Endothelial cell of umbilical vein (primary cell): Measurements from ENCODE around the gene RECQL5. TPM values are rescaled to one million over a fixed set of nuclear protein-coding genes. Genes with fewer than 3 reads are reported as not detected.

Experiments used
- Bru-seq: library from RNA; stranded (reverse); fragments of 400-500 nt; gene quantifications from one replicate; lab custom pipeline; 2021; lab: Mats Ljungman, UMichigan
- BruChase-seq, 2 experiments: library from RNA; stranded (reverse); fragments of 400-500 nt; gene quantifications; one replicate each; lab custom pipeline; 2021; lab: Mats Ljungman, UMichigan
- BruUV-seq: library from RNA; stranded (reverse); fragments of 400-500 nt; replicated peaks from 2 replicates; lab custom pipeline; 2021; lab: Mats Ljungman, UMichigan
- CTCF ChIA-PET: fragments of 300-600, 350-600 bp; sonication (Branson Sonifier 250); formaldehyde crosslinking; loops from one replicate; lab custom pipeline; 2021; ENCODE audit warnings: antibody characterized with exemption, inconsistent platforms; lab: Charles Lee
- POLR2A ChIA-PET: fragments of 300-600, 350-600 bp; sonication (Branson Sonifier 250); formaldehyde crosslinking; loops from one replicate; lab custom pipeline; 2021; ENCODE audit warnings: antibody characterized with exemption, inconsistent platforms; lab: Charles Lee
- DNase-seq: peaks from one replicate; pipeline ENCODE4 v3.0.0-alpha.2; 2011; ENCODE audit warnings: low read depth, low spot score
- FAIRE-seq: peaks from 2 replicates; lab custom pipeline; 2011; peaks lifted over from hg19 to GRCh38; lab: Jason Lieb, UNC
- H2AFZ ChIP-seq: 2 replicates; pipeline ENCODE4 v1.6.0; 2012; ENCODE audit warnings: low read depth, low read length, control low read depth, inconsistent platforms
- H3K27ac ChIP-seq: 2 replicates; pipeline ENCODE4 v1.5.1; 2011; ENCODE audit warnings: low read depth, mild to moderate bottlenecking, control low read depth, low read length, moderate library complexity; ENCODE audit not compliant: insufficient read depth
- H3K27me3 ChIP-seq, 2 experiments: 2 replicates each; pipeline versions ENCODE4 v1.6.0 to v1.6.1; 2011; ENCODE audit warnings: low read length in 2 of 2, mixed read lengths in 1 of 2; ENCODE audit not compliant: control insufficient read depth in 2 of 2, insufficient read depth in 2 of 2
- H3K36me3 ChIP-seq, 2 experiments: 2 replicates in 1 of 2; 3 replicates in 1 of 2; pipeline ENCODE4 v1.5.1; 2011; ENCODE audit warnings: low read length in 2 of 2, mild to moderate bottlenecking in 1 of 2, moderate library complexity in 1 of 2; ENCODE audit not compliant: control insufficient read depth in 2 of 2, insufficient read depth in 2 of 2; ENCODE audit errors: extremely low read depth in 1 of 2
- H3K4me1 ChIP-seq: 3 replicates; pipeline ENCODE4 v1.5.1; 2011; ENCODE audit warnings: mild to moderate bottlenecking, low read length; ENCODE audit not compliant: control insufficient read depth, insufficient read depth; ENCODE audit errors: extremely low read depth
- H3K4me2 ChIP-seq: 2 replicates; pipeline ENCODE4 v1.6.1; 2011; ENCODE audit warnings: low read length, control low read depth, mixed read lengths; ENCODE audit not compliant: insufficient read depth
- H3K4me3 ChIP-seq, 3 experiments: fragments of 200-600 bp in 1 of 3; sonication (generic), shearing (Covaris generic) in 1 of 3; replicated peaks in 1 of 3; 2 replicates each; pipeline ENCODE4 v1.5.1; 2011 to 2016; ENCODE audit warnings: control low read depth in 3 of 3, low read length in 3 of 3, mild to moderate bottlenecking in 2 of 3, inconsistent platforms in 1 of 3, low read depth in 1 of 3, moderate library complexity in 1 of 3; ENCODE audit not compliant: insufficient read depth in 1 of 3
- H3K79me2 ChIP-seq: 2 replicates; pipeline ENCODE4 v1.6.0; 2012; ENCODE audit warnings: low read length, inconsistent platforms; ENCODE audit not compliant: control insufficient read depth, insufficient read depth
- H3K9ac ChIP-seq: replicated peaks from 2 replicates; pipeline ENCODE3; 2011; ENCODE audit warnings: low read length, control low read depth; ENCODE audit not compliant: insufficient read depth; ENCODE audit errors: extremely low read depth
- H3K9me1 ChIP-seq: replicated peaks from 3 replicates; pipeline ENCODE4 v1.6.0; 2011; ENCODE audit warnings: mild to moderate bottlenecking, low read length; ENCODE audit not compliant: control insufficient read depth, insufficient read depth; ENCODE audit errors: extremely low read depth
- H3K9me3 ChIP-seq: replicated peaks from 2 replicates; pipeline ENCODE4 v1.5.1; 2012; ENCODE audit warnings: low read length, inconsistent platforms; ENCODE audit not compliant: control insufficient read depth, insufficient read depth
- H4K20me1 ChIP-seq: replicated peaks from 2 replicates; pipeline ENCODE3; 2011; ENCODE audit warnings: mild to moderate bottlenecking, low read length; ENCODE audit not compliant: control insufficient read depth, insufficient read depth; ENCODE audit errors: extremely low read depth
- FOS ChIP-seq: IDR thresholded peaks from 2 replicates; pipeline ENCODE4 v1.6.1; 2011; ENCODE audit warnings: mild to moderate bottlenecking, low read length, moderate library complexity, borderline replicate concordance; ENCODE audit not compliant: insufficient read depth
- POLR2A ChIP-seq: IDR thresholded peaks from 2 replicates; pipeline ENCODE4 v1.6.1; 2012; ENCODE audit warnings: low read depth, mild to moderate bottlenecking, control low read depth, low read length
- POLR2AphosphoS5 ChIP-seq: IDR thresholded peaks from 2 replicates; pipeline ENCODE4 v1.6.1; 2012; ENCODE audit warnings: low read depth, mild to moderate bottlenecking, control low read depth, low read length, moderate library complexity; ENCODE audit not compliant: insufficient read depth
- dilution Hi-C: fragments of 300-500 bp; cut with MboI; formaldehyde crosslinking; loops from one replicate; pipeline ENCODE4 v1.15.0; 2019; ENCODE audit warnings: low sequenced_read_pairs; ENCODE audit not compliant: extremely low pct_ligation_motif_present
- intact Hi-C: fragments of 100-400 bp; cut with micrococcal nuclease; formaldehyde crosslinking; loops from one replicate; pipeline ENCODE4 v1.10.0; 2022
- long read RNA-seq: library from polyadenylated mRNA; stranded (forward); transcript quantifications from one replicate; pipeline ENCODE4 v2.0.0, GENCODE V29; 2021
- polyA minus RNA-seq, 3 experiments: library from RNA; depleted of rRNA, polyadenylated mRNA; stranded (reverse); fragments of >200 nt; gene quantifications; 1 replicate in 1 of 3; 2 replicates in 2 of 3; pipeline ENCODE4 v1.2.3, GENCODE V29; 2011
- polyA plus RNA-seq, 4 experiments: library from polyadenylated mRNA; depleted of rRNA in 3 of 4; stranded (reverse) in 3 of 4; unstranded in 1 of 4; fragments of >200 nt; gene quantifications; 2 replicates each; pipeline versions ENCODE4 v1.2.1 to v1.2.3, GENCODE V29; 2011 to 2012; ENCODE audit warnings: missing spikeins in 1 of 4
- total RNA-seq: library from RNA; stranded (reverse); gene quantifications from 2 replicates; pipeline ENCODE4 v1.2.3, GENCODE V29; 2021
- TF ChIP-seq, protein P1 (sequence below): IDR thresholded peaks from 2 replicates; pipeline ENCODE4 v1.6.1; 2011; ENCODE audit not compliant: insufficient read depth, insufficient read length
- TF ChIP-seq, protein P2 (sequence below), 2 donors: IDR thresholded peaks; 1 replicate in 1 of 2; 2 replicates in 1 of 2; pipeline ENCODE4 v1.5.1; 2011; ENCODE audit warnings: low read length in 2 of 2, mild to moderate bottlenecking in 2 of 2, moderate library complexity in 2 of 2, control low read depth in 1 of 2, inconsistent platforms in 1 of 2, low read depth in 1 of 2; ENCODE audit not compliant: insufficient read depth in 1 of 2; ENCODE audit errors: extremely low read depth in 1 of 2

Gene RECQL5
- total RNA-seq (30.7 and 30.9 TPM in 2 replicates), polyA plus RNA-seq (17.3 and 21.3 TPM in 2 replicates), polyA minus RNA-seq (26.2 and 31.6 TPM in 2 replicates), Bru-seq, nascent RNA (percentile 48 among the genes with signal in this experiment), BruChase-seq, experiment 1, labeled RNA remaining after a 6-hour chase (percentile 46 among the genes with signal in this experiment), BruChase-seq, experiment 2, labeled RNA remaining after a 2-hour chase (percentile 50 among the genes with signal in this experiment)
- 8.3 and 10.3 TPM in 2 replicates for polyA plus RNA-seq (2011; cell fraction: cytosol; rRNA removed)
- polyA plus RNA-seq (2011; cell fraction: nucleus; rRNA removed) = 96.3 and 120 TPM in 2 replicates
- 22.3 and 31.6 TPM in 2 replicates for polyA plus RNA-seq (2012)
- 15.5 TPM for polyA minus RNA-seq (2011; cell fraction: cytosol; rRNA and poly(A)+ RNA removed)
- polyA minus RNA-seq (2011; cell fraction: nucleus; rRNA and poly(A)+ RNA removed) = 44.2 and 44.9 TPM in 2 replicates
- long read RNA-seq, transcript RECQL5-201 (20 exons, 3,704 nt) = major isoform, 8 of 41 reads
- long read RNA-seq, partial matches to known transcripts = 11 of 41 reads
- long read RNA-seq, other reads (novel, unspliced or antisense) = 17 of 41 reads

DNA sequence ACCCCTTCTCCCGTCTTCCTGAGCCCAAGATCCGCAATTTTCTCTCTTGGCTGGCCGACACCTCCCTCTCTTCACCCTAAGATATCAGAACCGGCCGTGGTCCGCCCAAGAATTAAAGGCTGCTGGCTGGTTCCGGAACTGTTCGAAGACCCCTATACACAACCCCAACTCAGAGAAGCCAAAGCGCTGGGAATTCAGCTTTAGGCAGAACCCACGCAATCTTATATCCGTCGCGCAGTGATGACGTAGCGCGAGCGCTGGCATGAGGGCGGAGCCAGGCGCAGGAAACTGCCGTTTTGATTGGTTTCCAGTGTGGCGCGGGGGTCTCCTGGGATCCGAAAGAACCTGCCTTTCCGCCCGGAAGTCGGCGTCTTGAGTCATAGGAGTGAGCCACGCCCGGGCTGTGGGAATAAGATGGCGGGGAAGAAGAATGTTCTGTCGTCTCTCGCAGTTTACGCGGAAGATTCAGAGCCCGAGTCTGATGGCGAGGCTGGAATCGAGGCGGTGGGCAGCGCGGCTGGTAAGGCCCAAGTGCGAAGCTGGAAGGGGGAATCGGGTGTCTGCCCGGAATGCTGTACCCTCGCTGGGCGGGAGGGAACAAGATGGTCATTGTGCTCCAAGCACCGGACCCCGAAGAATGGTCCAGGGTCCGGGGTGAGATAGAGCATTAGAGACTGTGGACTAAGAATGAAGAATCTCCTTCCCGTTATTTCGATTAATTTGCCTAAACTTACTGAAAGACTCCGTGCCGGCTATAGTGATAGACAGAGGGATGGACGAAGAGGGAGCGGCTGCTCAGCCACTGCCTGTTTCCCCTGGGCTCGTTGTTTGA is at the start of gene RECQL5, which contains the start of gene SAP30BP:
RECQL5 (minus strand) TSS at position 196 of the 832 bp plus-strand sequence. CDS start 597 bp downstream, outside the sequence.
SAP30BP (plus strand) TSS at position 380 of the 832 bp plus-strand sequence; CDS start at position 415, 35 bp downstream.
- no peaks in the 10 kb centered on the region for H3K9me1 ChIP-seq
- H3K4me2 ChIP-seq = peak within 1 kb of the TSS; percentile 91
- H3K27ac ChIP-seq = peak within 1 kb of the TSS; percentile 86
- H3K79me2 ChIP-seq = peaks cover 60% of the 10 kb centered on the region
- TF ChIP-seq POLR2AphosphoS5 (peak; percentile 54), FOS (peak; percentile 61), POLR2A (peak; percentile 31)
- TF ChIP-seq, protein P1, sequence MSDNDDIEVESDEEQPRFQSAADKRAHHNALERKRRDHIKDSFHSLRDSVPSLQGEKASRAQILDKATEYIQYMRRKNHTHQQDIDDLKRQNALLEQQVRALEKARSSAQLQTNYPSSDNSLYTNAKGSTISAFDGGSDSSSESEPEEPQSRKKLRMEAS = peak; percentile 42
- TF ChIP-seq, protein P2, sequence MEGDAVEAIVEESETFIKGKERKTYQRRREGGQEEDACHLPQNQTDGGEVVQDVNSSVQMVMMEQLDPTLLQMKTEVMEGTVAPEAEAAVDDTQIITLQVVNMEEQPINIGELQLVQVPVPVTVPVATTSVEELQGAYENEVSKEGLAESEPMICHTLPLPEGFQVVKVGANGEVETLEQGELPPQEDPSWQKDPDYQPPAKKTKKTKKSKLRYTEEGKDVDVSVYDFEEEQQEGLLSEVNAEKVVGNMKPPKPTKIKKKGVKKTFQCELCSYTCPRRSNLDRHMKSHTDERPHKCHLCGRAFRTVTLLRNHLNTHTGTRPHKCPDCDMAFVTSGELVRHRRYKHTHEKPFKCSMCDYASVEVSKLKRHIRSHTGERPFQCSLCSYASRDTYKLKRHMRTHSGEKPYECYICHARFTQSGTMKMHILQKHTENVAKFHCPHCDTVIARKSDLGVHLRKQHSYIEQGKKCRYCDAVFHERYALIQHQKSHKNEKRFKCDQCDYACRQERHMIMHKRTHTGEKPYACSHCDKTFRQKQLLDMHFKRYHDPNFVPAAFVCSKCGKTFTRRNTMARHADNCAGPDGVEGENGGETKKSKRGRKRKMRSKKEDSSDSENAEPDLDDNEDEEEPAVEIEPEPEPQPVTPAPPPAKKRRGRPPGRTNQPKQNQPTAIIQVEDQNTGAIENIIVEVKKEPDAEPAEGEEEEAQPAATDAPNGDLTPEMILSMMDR (IDR thresholded peaks at IDR 0.05; ENCODE audit: extremely low read depth in 1 of 2, insufficient read depth in 1 of 2, low read depth in 1 of 2, low read length in 2 of 2) = no peak
- no peaks in the 10 kb centered on the region for H3K27me3 ChIP-seq
- CTCF ChIA-PET = interaction anchor here (1.8 to 3.6 kb wide), 5 partner anchors 13 to 83 kb away, joined by 7 to 29 read pairs (median 11); partner anchors contain the start of gene SMIM5
- peak within 1 kb of the TSS; percentile 62 for H2AFZ ChIP-seq
- intact Hi-C loops (no loop called here), dilution Hi-C loops (no loop called here)
- POLR2A ChIA-PET = interaction anchor here (0.6 to 1.8 kb wide), 4 partner anchors 11 to 71 kb away, joined by 3 to 5 read pairs (median 4); no protein-coding TSS in a partner anchor
- peak; percentile 96 for FAIRE-seq
- BruUV-seq = TSS peak; percentile 55
- DNase-seq = peak; percentile 98
- peak within 1 kb of the TSS; percentile 93 for H3K9ac ChIP-seq
- H3K4me1 ChIP-seq = peaks cover 20% of the 10 kb centered on the region
- H4K20me1 ChIP-seq = no peaks in the 10 kb centered on the region
- peak within 1 kb of the TSS; percentile 77 to 95 (median 81) for H3K4me3 ChIP-seq
- peaks cover 10 to 17% of the 10 kb centered on the region in 2 experiments for H3K36me3 ChIP-seq
- H3K9me3 ChIP-seq = no peaks in the 10 kb centered on the region
